Mesenchymal stem cell (in vitro differentiated cells and primary cell): ENCODE measurements around the gene LRRIQ1.
"Not testable (repeated sequence)": the region's sequence is repeated elsewhere in the genome, so short reads cannot be mapped to it uniquely, and the experiment has no call there.

Experiments used
- DNase-seq: peaks from one replicate; pipeline ENCODE4 v3.0.0-alpha.2; 2013
- H2AFZ ChIP-seq: one replicate; pipeline ENCODE4 v1.6.1; 2013; ENCODE audit warnings: low read depth, mild to moderate bottlenecking, control low read depth, inconsistent platforms, low read length, moderate library complexity
- H2AK5ac ChIP-seq: 2 replicates; pipeline ENCODE4 v1.6.1; 2013; ENCODE audit warnings: low read length, moderate library complexity, mild to moderate bottlenecking, inconsistent platforms; ENCODE audit not compliant: severe bottlenecking
- H2BK120ac ChIP-seq: one replicate; pipeline ENCODE4 v1.6.1; 2013; ENCODE audit warnings: low read depth, mild to moderate bottlenecking, inconsistent platforms, low read length, moderate library complexity
- H2BK12ac ChIP-seq, 2 experiments: one replicate each; pipeline ENCODE4 v1.6.1; 2013; ENCODE audit warnings: inconsistent platforms in 2 of 2, low read length in 2 of 2, mild to moderate bottlenecking in 2 of 2, moderate library complexity in 2 of 2, control low read depth in 1 of 2
- H2BK15ac ChIP-seq: one replicate; pipeline ENCODE4 v1.6.1; 2013; ENCODE audit warnings: mild to moderate bottlenecking, low read depth, inconsistent platforms; ENCODE audit not compliant: poor library complexity, severe bottlenecking
- H2BK5ac ChIP-seq: 2 replicates; pipeline ENCODE4 v1.6.1; 2013; ENCODE audit warnings: low read depth, mild to moderate bottlenecking, low read length, control low read depth, inconsistent platforms; ENCODE audit not compliant: poor library complexity, severe bottlenecking
- H3K14ac ChIP-seq, 2 experiments: one replicate each; pipeline ENCODE4 v1.6.1; 2013; ENCODE audit warnings: inconsistent platforms in 2 of 2, low read length in 2 of 2, control low read depth in 1 of 2, mild to moderate bottlenecking in 1 of 2, moderate library complexity in 1 of 2
- H3K18ac ChIP-seq, 2 experiments: one replicate each; pipeline ENCODE4 v1.6.1; 2013; ENCODE audit warnings: inconsistent platforms in 2 of 2, low read length in 2 of 2, control low read depth in 1 of 2, low read depth in 1 of 2, mild to moderate bottlenecking in 1 of 2
- H3K23ac ChIP-seq, 2 experiments: one replicate each; pipeline ENCODE4 v1.6.1; 2013; ENCODE audit warnings: inconsistent platforms in 2 of 2, low read length in 2 of 2, mild to moderate bottlenecking in 2 of 2, moderate library complexity in 2 of 2, control low read depth in 1 of 2
- H3K27ac ChIP-seq: 2 replicates; pipeline ENCODE4 v1.5.1; 2013; ENCODE audit warnings: mild to moderate bottlenecking, moderate library complexity, low read length, control low read depth, inconsistent platforms; ENCODE audit not compliant: poor library complexity, severe bottlenecking
- H3K27me3 ChIP-seq, 2 experiments: 2 replicates each; pipeline versions ENCODE4 v1.6.1 to v1.7.0; 2013; ENCODE audit warnings: low read length in 2 of 2, mild to moderate bottlenecking in 2 of 2, moderate library complexity in 2 of 2, control low read depth in 1 of 2, inconsistent platforms in 1 of 2; ENCODE audit not compliant: control insufficient read depth in 1 of 2, insufficient read depth in 1 of 2
- H3K36me3 ChIP-seq, 2 experiments: 2 replicates each; pipeline versions ENCODE4 v1.6.1 to v1.7.0; 2013; ENCODE audit warnings: low read length in 2 of 2, control low read depth in 1 of 2, inconsistent platforms in 1 of 2, low read depth in 1 of 2, mild to moderate bottlenecking in 1 of 2; ENCODE audit not compliant: insufficient read depth in 2 of 2, control insufficient read depth in 1 of 2
- H3K4ac ChIP-seq, 2 experiments: one replicate each; pipeline ENCODE4 v1.6.1; 2013; ENCODE audit warnings: inconsistent platforms in 2 of 2, low read length in 2 of 2, mild to moderate bottlenecking in 2 of 2, moderate library complexity in 2 of 2, control low read depth in 1 of 2, low read depth in 1 of 2
- H3K4me1 ChIP-seq: 2 replicates; pipeline ENCODE4 v1.6.1; 2013; ENCODE audit warnings: low read depth, low read length, control low read depth; ENCODE audit not compliant: control insufficient read depth, insufficient read depth
- H3K4me2 ChIP-seq: 2 replicates; pipeline ENCODE4 v1.6.1; 2013; ENCODE audit warnings: low read length, mild to moderate bottlenecking, inconsistent platforms; ENCODE audit not compliant: poor library complexity, severe bottlenecking
- H3K4me3 ChIP-seq, 2 experiments: 2 replicates each; pipeline versions ENCODE4 v1.5.1 to v1.7.0; 2013; ENCODE audit warnings: low read length in 2 of 2, mild to moderate bottlenecking in 2 of 2, control low read depth in 1 of 2, low read depth in 1 of 2; ENCODE audit not compliant: insufficient read depth in 1 of 2
- H3K79me1 ChIP-seq: replicated peaks from 2 replicates; pipeline ENCODE4 v1.6.1; 2013; ENCODE audit warnings: mild to moderate bottlenecking, control low read depth, low read length, inconsistent platforms; ENCODE audit not compliant: poor library complexity, severe bottlenecking
- H3K9ac ChIP-seq: 2 replicates; pipeline ENCODE4 v1.7.0; 2013; ENCODE audit warnings: mild to moderate bottlenecking, low read length, moderate library complexity
- H3K9me3 ChIP-seq: 2 replicates; pipeline ENCODE4 v1.7.0; 2013; ENCODE audit warnings: mild to moderate bottlenecking, low read length; ENCODE audit not compliant: control insufficient read depth
- H4K8ac ChIP-seq: one replicate; pipeline ENCODE4 v1.6.1; 2013; ENCODE audit warnings: inconsistent platforms, mild to moderate bottlenecking, low read length, moderate library complexity
- H4K91ac ChIP-seq: one replicate; pipeline ENCODE4 v1.6.1; 2013; ENCODE audit warnings: mild to moderate bottlenecking, low read length, inconsistent platforms
- WGBS: methylation state at CpG from one replicate; pipeline ENCODE4 v1.1.7; 2013; ENCODE audit warnings: mixed read lengths; 5-methylcytosine and 5-hydroxymethylcytosine counted together

Gene LRRIQ1

GRCh38 chr12:85206543-85206942, 170.4 kb downstream of the LRRIQ1 start:
- H3K79me1 ChIP-seq: no peaks in the 10 kb centered on the region
- no peak overlapping the region for H2AK5ac ChIP-seq
- no peak overlapping the region for H2BK15ac ChIP-seq
- no peak overlapping the region for H3K4ac ChIP-seq
- no peak overlapping the region for H2BK5ac ChIP-seq
- H3K18ac ChIP-seq: no peak overlapping the region
- no peak overlapping the region for H2BK120ac ChIP-seq
- H3K4me2 ChIP-seq: no peak overlapping the region
- no peak overlapping the region for H2BK12ac ChIP-seq
- no peak overlapping the region for H3K9ac ChIP-seq
- peaks cover 13% of the 10 kb centered on the region for H3K9me3 ChIP-seq
- no peaks in the 10 kb centered on the region for H3K4me1 ChIP-seq
- H3K27me3 ChIP-seq: no peaks in the 10 kb centered on the region
- DNase-seq: no peak
- no peaks in the 10 kb centered on the region for H3K36me3 ChIP-seq
- H4K91ac ChIP-seq: no peak overlapping the region
- 84% methylated on average over 4 of the region's 4 CpGs for WGBS
- H3K23ac ChIP-seq: no peak overlapping the region
- no peak overlapping the region for H3K14ac ChIP-seq
- no peak overlapping the region for H4K8ac ChIP-seq
- H3K4me3 ChIP-seq: no peak overlapping the region
- H2AFZ ChIP-seq: no peak overlapping the region
- H3K27ac ChIP-seq: no peak overlapping the region

DNA sequence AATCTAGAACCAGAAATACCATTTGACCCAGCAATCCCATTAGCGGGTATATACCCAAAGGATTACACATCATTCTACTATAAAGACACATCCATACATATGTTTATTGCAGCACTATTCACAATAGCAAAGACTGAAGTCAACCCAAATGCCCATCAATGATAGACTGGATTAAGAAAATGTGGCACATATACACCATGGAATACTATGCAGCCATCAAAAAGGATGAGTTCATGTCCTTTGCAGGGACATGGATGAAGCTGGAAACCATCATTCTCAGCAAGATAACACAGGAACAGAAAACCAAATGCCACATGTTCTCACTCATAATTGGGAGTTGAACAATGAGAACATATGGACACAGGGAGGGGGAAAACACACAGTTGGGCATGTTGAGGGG, 188.2 kb downstream of the LRRIQ1 start:
- H3K23ac ChIP-seq: not testable (repeated sequence)

DNA sequence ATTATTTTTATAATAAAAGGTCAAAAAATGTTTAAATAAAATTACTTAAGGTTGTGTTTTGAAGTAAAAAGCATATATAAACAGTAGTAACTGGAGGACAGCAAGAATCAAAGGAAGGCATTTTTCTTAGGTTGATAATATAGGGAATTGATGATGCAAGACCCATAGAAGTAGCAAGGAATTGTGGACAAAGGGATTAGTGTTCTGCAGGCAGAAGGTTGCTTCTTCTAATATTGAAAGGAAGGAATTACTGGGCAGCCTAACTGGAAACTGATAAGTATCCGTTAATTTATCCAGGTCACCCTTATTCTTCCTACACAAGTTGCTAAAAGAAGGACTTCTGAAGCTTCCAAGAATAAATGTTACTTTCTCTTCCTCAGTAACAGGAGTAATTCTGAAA, 189.3 kb downstream of the LRRIQ1 start:
- H2BK120ac ChIP-seq: no peak overlapping the region
- no peak overlapping the region for H3K9ac ChIP-seq
- no peaks in the 10 kb centered on the region for H3K36me3 ChIP-seq
- DNase-seq: no peak
- no peaks in the 10 kb centered on the region for H3K9me3 ChIP-seq
- H3K4me3 ChIP-seq: no peak overlapping the region
- H3K27ac ChIP-seq: no peak overlapping the region
- H3K79me1 ChIP-seq: no peaks in the 10 kb centered on the region
- no peak overlapping the region for H4K8ac ChIP-seq
- no peak overlapping the region for H3K18ac ChIP-seq
- H3K4me1 ChIP-seq: no peaks in the 10 kb centered on the region
- H3K27me3 ChIP-seq: no peaks in the 10 kb centered on the region
- no peak overlapping the region for H2AFZ ChIP-seq
- no peak overlapping the region for H3K4me2 ChIP-seq
- H2BK15ac ChIP-seq: no peak overlapping the region
- H4K91ac ChIP-seq: no peak overlapping the region
- H2BK5ac ChIP-seq: no peak overlapping the region
- H2BK12ac ChIP-seq: no peak overlapping the region
- H3K14ac ChIP-seq: no peak overlapping the region
- 100% methylated on average over 1 of the region's 1 CpG for WGBS
- H2AK5ac ChIP-seq: no peak overlapping the region
- H3K4ac ChIP-seq: no peak overlapping the region
- H3K23ac ChIP-seq: no peak overlapping the region

More for the DNA sequence above, 188.2 kb downstream of the LRRIQ1 start:
- H3K4me3 ChIP-seq, H4K91ac ChIP-seq, H2BK5ac ChIP-seq, H3K4me1 ChIP-seq, H2AFZ ChIP-seq, H4K8ac ChIP-seq, H3K4me2 ChIP-seq, H3K9me3 ChIP-seq, H3K27ac ChIP-seq, H3K4ac ChIP-seq, H3K36me3 ChIP-seq, H3K79me1 ChIP-seq, H3K18ac ChIP-seq, DNase-seq, H2AK5ac ChIP-seq, H3K27me3 ChIP-seq, H2BK12ac ChIP-seq, H2BK120ac ChIP-seq, H3K9ac ChIP-seq, H3K14ac ChIP-seq, H2BK15ac ChIP-seq: not testable (repeated sequence)
- WGBS: 96% methylated on average over 1 of the region's 1 CpG

DNA sequence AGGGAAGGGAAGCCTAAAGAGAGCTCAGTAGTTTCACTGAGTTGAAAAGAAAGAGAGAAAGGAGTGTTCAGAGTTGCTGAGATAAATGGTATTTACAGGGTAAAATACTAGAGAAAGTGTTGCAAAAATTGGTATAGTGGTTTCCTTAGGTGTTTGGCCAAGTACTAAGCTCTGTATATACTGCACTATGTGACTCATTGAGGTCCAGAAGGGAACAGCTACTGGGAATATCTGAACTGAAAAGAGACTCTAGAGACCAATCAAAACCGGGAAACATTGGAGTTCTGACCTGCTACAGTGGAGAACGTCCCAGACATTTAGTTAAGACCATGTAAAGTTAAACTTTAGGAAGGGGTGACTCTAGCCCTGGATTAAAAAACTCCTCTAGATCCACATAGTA, 201.2 kb downstream of the LRRIQ1 start:
- no peaks in the 10 kb centered on the region for H3K27me3 ChIP-seq
- peaks cover 17% of the 10 kb centered on the region for H3K9me3 ChIP-seq
- H2BK5ac ChIP-seq: no peak overlapping the region
- H4K8ac ChIP-seq: no peak overlapping the region
- no peak overlapping the region for H2BK12ac ChIP-seq
- H3K4me2 ChIP-seq: no peak overlapping the region
- H3K9ac ChIP-seq: no peak overlapping the region
- H2AK5ac ChIP-seq: no peak overlapping the region
- H3K4ac ChIP-seq: no peak overlapping the region
- no peak overlapping the region for H3K18ac ChIP-seq
- no peak overlapping the region for H2BK120ac ChIP-seq
- H2BK15ac ChIP-seq: no peak overlapping the region
- H3K79me1 ChIP-seq: no peaks in the 10 kb centered on the region
- H3K4me3 ChIP-seq: no peak overlapping the region
- WGBS: 70% methylated on average over 2 of the region's 2 CpGs
- no peaks in the 10 kb centered on the region for H3K36me3 ChIP-seq
- no peaks in the 10 kb centered on the region for H3K4me1 ChIP-seq
- no peak overlapping the region for H3K27ac ChIP-seq
- no peak overlapping the region for H2AFZ ChIP-seq
- H3K14ac ChIP-seq: no peak overlapping the region
- peak; percentile 15 for DNase-seq
- H4K91ac ChIP-seq: no peak overlapping the region
- H3K23ac ChIP-seq: no peak overlapping the region
